ENCODE results near the gene APOL6. TPM values are rescaled to one million over a fixed set of nuclear protein-coding genes. Genes with fewer than 3 reads are reported as not detected.

The APOL6 gene
- total and polyA plus RNA-seq, 9 of the 15 experiments (the other 6 are each of a cell fraction or from before 2014, with no cell fraction given): 0.29 to 1.2 (median 0.70) TPM

DNA sequence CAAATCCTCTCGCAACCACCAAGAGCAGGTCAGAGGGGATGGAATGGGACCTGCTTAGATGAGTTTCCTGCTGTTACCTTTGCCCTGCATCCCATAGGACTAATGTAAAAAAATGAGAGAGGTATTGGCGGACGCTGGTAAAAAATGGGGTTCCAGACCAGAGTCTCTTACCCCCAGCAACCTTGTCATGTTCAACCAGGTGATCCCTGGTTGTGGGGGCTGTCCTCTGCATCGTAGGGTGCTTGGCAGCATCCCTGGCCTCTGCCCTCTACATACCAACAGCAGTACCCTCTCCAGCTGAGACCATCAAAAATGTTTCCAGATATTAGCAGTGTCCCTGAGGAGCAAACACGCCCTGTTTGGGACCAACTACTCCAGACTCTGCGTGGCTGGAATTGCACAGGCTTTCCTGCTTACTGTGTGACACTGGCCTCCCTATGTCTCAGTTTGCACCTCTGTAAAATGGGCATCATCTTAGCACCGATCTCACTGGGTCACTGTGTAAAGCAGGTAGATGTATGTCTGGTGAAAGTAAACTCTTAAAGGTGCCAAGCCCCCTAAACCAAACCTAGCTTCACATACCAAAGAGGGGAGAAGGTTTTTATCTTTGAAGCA lies 1.5 kb downstream of the APOL6 start:
- CTCF ChIA-PET (ENCODE audit: low intra/inter-chr PET ratio): no interaction called here
- Histone ChIP-seq H3K36me3 (ENCODE audit: control insufficient read depth, insufficient read depth, low read length) (no peaks in the 10 kb centered on the region), H3K27me3 (ENCODE audit: control insufficient read depth in 2 of 2, insufficient read depth in 2 of 2, low read length in 2 of 2) (no peaks in the 10 kb centered on the region), H3K4me3 (no peak overlapping the region), H3K9me1 (ENCODE audit: control insufficient read depth, insufficient read depth, low read length) (no peaks in the 10 kb centered on the region), H3K4me1 (replicated peaks in 1 of 2; ENCODE audit: control insufficient read depth in 2 of 2, insufficient read depth in 2 of 2, low read length in 2 of 2) (peaks cover 0 to 2% of the 10 kb centered on the region in 2 experiments; a peak in 3 of 5 replicates), H3K27ac (ENCODE audit: extremely low read depth, low read depth, low read length) (no peak overlapping the region), H3K9me3 (replicated peaks; ENCODE audit: control insufficient read depth, insufficient read depth, low read depth, low read length) (no peaks in the 10 kb centered on the region), H4K20me1 (replicated peaks; ENCODE audit: control insufficient read depth, insufficient read depth, low read length) (no peaks in the 10 kb centered on the region), H2AFZ (ENCODE audit: low read depth, low read length) (no peak overlapping the region), H3K79me2 (ENCODE audit: control insufficient read depth, insufficient read depth, low read length) (no peaks in the 10 kb centered on the region), H3K4me2 (ENCODE audit: insufficient read depth, low read length) (no peak overlapping the region), H3K9ac (ENCODE audit: insufficient read depth in 1 of 2, low read depth in 2 of 2, low read length in 2 of 2) (no peak overlapping the region)
- 58% methylated on average over 5 of the region's 7 CpGs for WGBS (ENCODE audit: insufficient coverage, low coverage, missing lambda C conversion rate)
- FAIRE-seq: no peak
- DNase-seq (ENCODE audit: extremely low read depth in 1 of 4, low spot score in 3 of 4): no peak
- no peak for ATAC-seq
- BruUV-seq (replicated peaks): no TSS peak
- in situ Hi-C loops (cut with MboI): no loop called here
- POLR2A ChIA-PET: interaction anchor here (0.7 kb wide), 1 partner anchor 434 kb away, joined by 3 read pairs; no protein-coding TSS in a partner anchor
- intact Hi-C loops (cut with micrococcal nuclease): no loop called here
- peak; percentile 61; the same call in 1 of the 2 replicates for TF ChIP-seq BCOR (IDR thresholded peaks at IDR 0.05)
- TF ChIP-seq NR1H2 (CRISPR knock-in tag; IDR thresholded peaks at IDR 0.05): no peak
- no peak for TF ChIP-seq ZEB2 (IDR thresholded peaks at IDR 0.05)
- TF ChIP-seq, protein P1, sequence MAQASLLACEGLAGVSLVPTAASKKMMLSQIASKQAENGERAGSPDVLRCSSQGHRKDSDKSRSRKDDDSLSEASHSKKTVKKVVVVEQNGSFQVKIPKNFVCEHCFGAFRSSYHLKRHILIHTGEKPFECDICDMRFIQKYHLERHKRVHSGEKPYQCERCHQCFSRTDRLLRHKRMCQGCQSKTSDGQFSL (CRISPR knock-in tag; IDR thresholded peaks at IDR 0.05): no peak
- TF ChIP-seq, protein P1 (tag; IDR thresholded peaks at IDR 0.05): no peak
- TF ChIP-seq CBX1 (IDR thresholded peaks at IDR 0.05; ENCODE audit: low read depth): peak; percentile 37; the same call in 1 of the 2 replicates
- TF ChIP-seq ZNF436 (CRISPR knock-in tag; IDR thresholded peaks at IDR 0.05): no peak
- no peak for TF ChIP-seq MCM7 (IDR thresholded peaks at IDR 0.05)
- TF ChIP-seq, protein P2, sequence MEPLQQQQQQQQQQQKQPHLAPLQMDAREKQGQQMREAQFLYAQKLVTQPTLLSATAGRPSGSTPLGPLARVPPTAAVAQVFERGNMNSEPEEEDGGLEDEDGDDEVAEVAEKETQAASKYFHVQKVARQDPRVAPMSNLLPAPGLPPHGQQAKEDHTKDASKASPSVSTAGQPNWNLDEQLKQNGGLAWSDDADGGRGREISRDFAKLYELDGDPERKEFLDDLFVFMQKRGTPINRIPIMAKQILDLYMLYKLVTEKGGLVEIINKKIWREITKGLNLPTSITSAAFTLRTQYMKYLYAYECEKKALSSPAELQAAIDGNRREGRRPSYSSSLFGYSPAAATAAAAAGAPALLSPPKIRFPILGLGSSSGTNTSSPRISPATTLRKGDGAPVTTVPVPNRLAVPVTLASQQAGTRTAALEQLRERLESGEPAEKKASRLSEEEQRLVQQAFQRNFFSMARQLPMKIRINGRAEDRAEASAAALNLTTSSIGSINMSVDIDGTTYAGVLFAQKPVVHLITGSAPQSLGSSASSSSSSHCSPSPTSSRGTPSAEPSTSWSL (CRISPR knock-in tag; IDR thresholded peaks at IDR 0.05; ENCODE audit: borderline replicate concordance): no peak
- peak; percentile 86 for TF ChIP-seq RBM25 (IDR thresholded peaks at IDR 0.05; ENCODE audit: low read depth, low read length, severe bottlenecking)
- no peak for TF ChIP-seq ERF (CRISPR knock-in tag; IDR thresholded peaks at IDR 0.05)
- no peak for TF ChIP-seq EGR1 (conservative IDR thresholded peaks at IDR 0.05)
- TF ChIP-seq, protein P3, sequence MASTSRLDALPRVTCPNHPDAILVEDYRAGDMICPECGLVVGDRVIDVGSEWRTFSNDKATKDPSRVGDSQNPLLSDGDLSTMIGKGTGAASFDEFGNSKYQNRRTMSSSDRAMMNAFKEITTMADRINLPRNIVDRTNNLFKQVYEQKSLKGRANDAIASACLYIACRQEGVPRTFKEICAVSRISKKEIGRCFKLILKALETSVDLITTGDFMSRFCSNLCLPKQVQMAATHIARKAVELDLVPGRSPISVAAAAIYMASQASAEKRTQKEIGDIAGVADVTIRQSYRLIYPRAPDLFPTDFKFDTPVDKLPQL (IDR thresholded peaks at IDR 0.05; ENCODE audit: extremely low read depth, insufficient read length): no peak
- TF ChIP-seq, protein P4, sequence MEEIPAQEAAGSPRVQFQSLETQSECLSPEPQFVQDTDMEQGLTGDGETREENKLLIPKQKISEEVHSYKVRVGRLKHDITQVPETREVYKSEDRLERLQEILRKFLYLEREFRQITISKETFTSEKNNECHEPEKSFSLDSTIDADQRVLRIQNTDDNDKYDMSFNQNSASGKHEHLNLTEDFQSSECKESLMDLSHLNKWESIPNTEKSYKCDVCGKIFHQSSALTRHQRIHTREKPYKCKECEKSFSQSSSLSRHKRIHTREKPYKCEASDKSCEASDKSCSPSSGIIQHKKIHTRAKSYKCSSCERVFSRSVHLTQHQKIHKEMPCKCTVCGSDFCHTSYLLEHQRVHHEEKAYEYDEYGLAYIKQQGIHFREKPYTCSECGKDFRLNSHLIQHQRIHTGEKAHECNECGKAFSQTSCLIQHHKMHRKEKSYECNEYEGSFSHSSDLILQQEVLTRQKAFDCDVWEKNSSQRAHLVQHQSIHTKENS (CRISPR knock-in tag; IDR thresholded peaks at IDR 0.05): no peak
- 0 out of 4 replicates have a peak, but pooled peaks of 1 of the 2 experiments have one; percentile 29 for TF ChIP-seq RCOR1 (IDR thresholded peaks at IDR 0.05; ENCODE audit: borderline replicate concordance in 1 of 2, low read depth in 2 of 2, low read length in 2 of 2)
- no peak for TF ChIP-seq ZNF561 (CRISPR knock-in tag; conservative IDR thresholded peaks at IDR 0.05)
- no peak for TF ChIP-seq ZNF311 (CRISPR knock-in tag; IDR thresholded peaks at IDR 0.05)
- no peak for TF ChIP-seq PYGO2 (tag; IDR thresholded peaks at IDR 0.05)
- TF ChIP-seq, protein P5, sequence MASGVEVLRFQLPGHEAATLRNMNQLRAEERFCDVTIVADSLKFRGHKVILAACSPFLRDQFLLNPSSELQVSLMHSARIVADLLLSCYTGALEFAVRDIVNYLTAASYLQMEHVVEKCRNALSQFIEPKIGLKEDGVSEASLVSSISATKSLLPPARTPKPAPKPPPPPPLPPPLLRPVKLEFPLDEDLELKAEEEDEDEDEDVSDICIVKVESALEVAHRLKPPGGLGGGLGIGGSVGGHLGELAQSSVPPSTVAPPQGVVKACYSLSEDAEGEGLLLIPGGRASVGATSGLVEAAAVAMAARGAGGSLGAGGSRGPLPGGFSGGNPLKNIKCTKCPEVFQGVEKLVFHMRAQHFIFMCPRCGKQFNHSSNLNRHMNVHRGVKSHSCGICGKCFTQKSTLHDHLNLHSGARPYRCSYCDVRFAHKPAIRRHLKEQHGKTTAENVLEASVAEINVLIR (CRISPR knock-in tag; IDR thresholded peaks at IDR 0.05): no peak
